K562 (cell line): ENCODE results near the gene PDE8B. TPM values are rescaled to one million over a fixed set of nuclear protein-coding genes. Genes with fewer than 3 reads are reported as not detected.

ENCODE experiments used
- ATAC-seq: fragments of 200-7000 bp; cut with Tn5 transposase; 3 replicates; pipeline ENCODE4 v1.9.1; 2020; ENCODE audit warnings: moderate library complexity
- BruUV-seq: library from RNA; stranded (reverse); fragments of 400-500 nt; replicated peaks from 2 replicates; lab custom pipeline; 2021; lab: Mats Ljungman, UMichigan
- CTCF ChIA-PET: fragments of 300-600 bp; formaldehyde crosslinking; extraction: SDS; loops from one replicate; lab custom pipeline; 2021; ENCODE audit warnings: low intra/inter-chr PET ratio; lab: Yijun Ruan, JAX
- POLR2A ChIA-PET: fragments of 300-600, 350-650 bp; sonication (Branson Sonifier 250); formaldehyde crosslinking; extraction: SDS; loops from one replicate; lab custom pipeline; 2021; ENCODE audit warnings: antibody characterized with exemption, inconsistent platforms; lab: Yijun Ruan, JAX
- DNase-seq, 4 experiments: peaks; one replicate each; pipeline versions ENCODE4 v3.0.0 to v3.0.0-alpha.2; 2011 to 2018; ENCODE audit warnings: low spot score in 3 of 4, mixed read lengths in 3 of 4; ENCODE audit errors: extremely low read depth in 1 of 4
- FAIRE-seq: peaks from 2 replicates; lab custom pipeline; 2011; peaks lifted over from hg19 to GRCh38; lab: Jason Lieb, UNC
- H2AFZ ChIP-seq: 2 replicates; pipeline ENCODE4 v1.6.0; 2011; ENCODE audit warnings: low read depth, low read length, control low read depth, inconsistent platforms
- H3K27ac ChIP-seq: fragments of 200-600 bp; 3 replicates; pipeline ENCODE4 v1.8.0; 2011; ENCODE audit warnings: low read depth, mild to moderate bottlenecking, control low read depth, inconsistent platforms, low read length, moderate library complexity, mixed read lengths; ENCODE audit errors: extremely low read depth
- H3K27me3 ChIP-seq, 2 experiments: fragments of 300-600 bp in 1 of 2; 2 replicates in 1 of 2; 3 replicates in 1 of 2; pipeline versions ENCODE4 v1.6.0 to v1.8.0; 2011; ENCODE audit warnings: inconsistent platforms in 2 of 2, low read length in 2 of 2, mild to moderate bottlenecking in 1 of 2, mixed read lengths in 1 of 2, moderate library complexity in 1 of 2; ENCODE audit not compliant: control insufficient read depth in 2 of 2, insufficient read depth in 2 of 2
- H3K36me3 ChIP-seq: fragments of 300-600 bp; 3 replicates; pipeline ENCODE4 v1.8.0; 2011; ENCODE audit warnings: mild to moderate bottlenecking, low read length, inconsistent platforms; ENCODE audit not compliant: control insufficient read depth, insufficient read depth
- H3K4me1 ChIP-seq, 2 experiments: fragments of 200-600 bp in 1 of 2; replicated peaks in 1 of 2; 2 replicates in 1 of 2; 3 replicates in 1 of 2; pipeline versions ENCODE4 v1.5.1 to v1.8.0; 2011; ENCODE audit warnings: inconsistent platforms in 2 of 2, low read length in 2 of 2, mild to moderate bottlenecking in 1 of 2, mixed read lengths in 1 of 2, moderate library complexity in 1 of 2; ENCODE audit not compliant: control insufficient read depth in 2 of 2, insufficient read depth in 2 of 2
- H3K4me2 ChIP-seq: 2 replicates; pipeline ENCODE4 v1.6.1; 2011; ENCODE audit warnings: low read length, control low read depth, inconsistent platforms, mixed read lengths; ENCODE audit not compliant: insufficient read depth
- H3K4me3 ChIP-seq: fragments of 200-600 bp; sonication (generic), shearing (Covaris generic); 2 replicates; pipeline ENCODE4 v1.5.1; 2016; ENCODE audit warnings: control low read depth, inconsistent platforms
- H3K79me2 ChIP-seq: fragments of 200-600 bp; 3 replicates; pipeline ENCODE4 v1.8.0; 2011; ENCODE audit warnings: low read length, inconsistent platforms; ENCODE audit not compliant: control insufficient read depth, insufficient read depth
- H3K9ac ChIP-seq, 2 experiments: 2 replicates each; pipeline versions ENCODE4 v1.6.0 to v1.6.1; 2011; ENCODE audit warnings: low read depth in 2 of 2, low read length in 2 of 2, control low read depth in 1 of 2, inconsistent platforms in 1 of 2, mild to moderate bottlenecking in 1 of 2, mixed read lengths in 1 of 2; ENCODE audit not compliant: insufficient read depth in 1 of 2
- H3K9me1 ChIP-seq: one replicate; pipeline ENCODE4 v1.6.0; 2011; ENCODE audit warnings: inconsistent platforms, mild to moderate bottlenecking, low read length, moderate library complexity; ENCODE audit not compliant: control insufficient read depth, insufficient read depth
- H3K9me3 ChIP-seq: replicated peaks from 2 replicates; pipeline ENCODE4 v1.5.1; 2011; ENCODE audit warnings: low read depth, low read length, inconsistent platforms; ENCODE audit not compliant: control insufficient read depth, insufficient read depth
- H4K20me1 ChIP-seq: replicated peaks from 2 replicates; pipeline ENCODE4 v1.6.1; 2011; ENCODE audit warnings: low read length, inconsistent platforms, mixed read lengths; ENCODE audit not compliant: control insufficient read depth, insufficient read depth
- FOXA3 ChIP-seq, 2 experiments: fragments of 450-650 bp in 1 of 2; sonication (generic) in 1 of 2; formaldehyde crosslinking; IDR thresholded peaks in 1 of 2; conservative IDR thresholded peaks in 1 of 2; 2 replicates each; pipeline versions ENCODE4 v1.4.0 to v1.8.0; 2020 to 2022; ENCODE audit warnings: mild to moderate bottlenecking in 2 of 2, missing genetic modification reagents in 1 of 2
- HOMEZ ChIP-seq: fragments of 250-450 bp; sonication (Bioruptor Pico); IDR thresholded peaks from 2 replicates; pipeline ENCODE4 v1.4.0; 2020; ENCODE audit warnings: mild to moderate bottlenecking, moderate library complexity
- RBM25 ChIP-seq: fragments of 200-400 bp; formaldehyde crosslinking; IDR thresholded peaks from 2 replicates; pipeline ENCODE4 v1.6.1; 2018; ENCODE audit warnings: low read length, low read depth, moderate library complexity; ENCODE audit not compliant: severe bottlenecking
- XRCC3 ChIP-seq: fragments of 450-650 bp; IDR thresholded peaks from 2 replicates; pipeline ENCODE4 v1.6.1; 2017; ENCODE audit warnings: mild to moderate bottlenecking, moderate library complexity
- ZFP36 ChIP-seq: fragments of 150-350 bp; IDR thresholded peaks from 2 replicates; pipeline ENCODE4 v1.6.1; 2018; ENCODE audit warnings: low read length, low read depth; ENCODE audit not compliant: partially characterized antibody
- ZNF655 ChIP-seq: fragments of 250-450 bp; sonication (Bioruptor Pico); IDR thresholded peaks from 2 replicates; pipeline ENCODE4 v1.5.0; 2021
- WGBS: fragments of 100-300 bp; shearing (Covaris generic); methylation state at CpG from one replicate; pipeline ENCODE4 v1.1.6; 2016; ENCODE audit warnings: low coverage, mixed read lengths; ENCODE audit not compliant: insufficient coverage; ENCODE audit errors: missing lambda C conversion rate; 5-methylcytosine and 5-hydroxymethylcytosine counted together
- in situ Hi-C: fragments of 300-500 bp; cut with MboI; formaldehyde crosslinking; loops from 4 replicates; pipeline ENCODE4 v1.15.0; 2018; ENCODE audit warnings: inconsistent platforms, mixed read lengths
- intact Hi-C: fragments of 100-400 bp; cut with micrococcal nuclease; formaldehyde crosslinking; loops from 2 replicates; pipeline ENCODE4 v1.14.2; 2022
- polyA plus RNA-seq, 8 experiments: library from polyadenylated mRNA; depleted of rRNA in 4 of 8; stranded (reverse) in 5 of 8; unstranded in 3 of 8; fragments of >200 nt; fragmentation: Nextera tagmentation in 2 of 8; fragmentation: Illumina TruSeq in 1 of 8; extraction: Ambion mirVana in 2 of 8; extraction: Trizol in 1 of 8; gene quantifications; 2 replicates each; pipeline versions ENCODE4 v1.2.1 to v1.2.3, GENCODE V29; 2011 to 2014; ENCODE audit warnings: inconsistent platforms in 1 of 8, missing spikeins in 1 of 8
- total RNA-seq, 7 experiments: library from RNA; depleted of rRNA in 6 of 7; stranded (reverse); fragments of >200 nt in 6 of 7; fragmentation: Illumina TruSeq in 2 of 7; extraction: Trizol in 2 of 7; gene quantifications; 2 replicates each; pipeline versions ENCODE4 v1.2.1 to v1.2.3, GENCODE V29; 2011 to 2021; ENCODE audit warnings: low replicate concordance in 1 of 7

The PDE8B gene
- total and polyA plus RNA-seq, 9 of the 15 experiments (the other 6 are each of a cell fraction or from before 2014, with no cell fraction given), result 0.15 to 0.28 TPM; not detected in 7

DNA sequence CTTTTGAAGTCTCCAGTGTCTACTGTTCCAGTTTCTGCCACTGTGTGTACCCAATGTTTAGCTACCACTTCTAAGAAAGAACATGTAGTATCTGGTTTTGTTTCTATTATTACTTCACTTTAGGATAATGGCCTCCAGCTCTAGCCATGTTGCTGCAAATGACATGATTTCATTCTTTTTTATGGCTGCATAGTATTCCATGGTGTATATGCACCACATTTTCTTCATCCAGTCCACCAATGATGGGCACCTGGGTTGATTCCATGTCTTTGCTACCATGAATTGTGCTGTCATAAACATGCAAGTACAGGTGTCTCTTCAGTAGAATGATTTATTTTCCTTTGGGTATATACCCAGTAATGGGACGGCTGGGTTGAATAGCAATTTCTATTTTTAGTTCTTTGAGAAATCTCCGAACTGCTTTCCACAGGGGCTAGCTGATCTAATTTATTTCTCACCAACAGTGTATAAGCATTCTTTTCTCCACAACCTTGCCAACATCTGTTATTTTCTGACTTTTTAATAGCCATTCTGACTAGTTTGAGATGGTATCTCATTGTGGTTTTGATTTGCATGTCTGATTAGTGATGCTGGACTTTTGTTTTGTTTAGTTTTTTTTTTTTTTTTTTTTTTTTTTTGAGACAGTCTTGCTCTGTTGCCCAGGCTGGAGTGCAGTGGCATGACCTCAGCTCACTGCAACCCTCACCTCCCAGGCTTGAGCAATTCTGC lies 212.7 kb downstream of the PDE8B start:
- no peak for ATAC-seq
- DNase-seq, result no peak
- no peak overlapping the region for H3K9ac ChIP-seq
- H3K9me1 ChIP-seq, result no peaks in the 10 kb centered on the region
- no peak overlapping the region for H2AFZ ChIP-seq
- intact Hi-C loops, result no loop called here
- FAIRE-seq, result no peak
- H3K27ac ChIP-seq, result no peak overlapping the region
- H3K9me3 ChIP-seq, result no peaks in the 10 kb centered on the region
- H3K4me2 ChIP-seq, result no peak overlapping the region
- ChIA-PET POLR2A (no interaction called here), CTCF (no interaction called here)
- no peak overlapping the region for H3K4me3 ChIP-seq
- no TSS peak for BruUV-seq
- peaks cover 3% of the 10 kb centered on the region; the same call in 1 of the 3 replicates for H3K36me3 ChIP-seq
- TF ChIP-seq ZFP36 (no peak), XRCC3 (no peak), FOXA3 (CRISPR knock-in tag; conservative IDR thresholded peaks at IDR 0.05 in 1 of 2, IDR thresholded peaks at IDR 0.05 in 1 of 2) (no peak), ZNF655 (CRISPR knock-in tag) (no peak), RBM25 (peak; percentile 22), HOMEZ (CRISPR knock-in tag) (no peak)
- no peaks in the 10 kb centered on the region for H3K4me1 ChIP-seq
- no peaks in the 10 kb centered on the region; the same call in 1 of the 2 replicates for H4K20me1 ChIP-seq
- in situ Hi-C loops, result no loop called here
- peaks cover 4 to 13% of the 10 kb centered on the region in 2 experiments; a peak in 3 of 5 replicates for H3K27me3 ChIP-seq
- WGBS, result 76% methylated on average over 2 of the region's 2 CpGs
- no peaks in the 10 kb centered on the region for H3K79me2 ChIP-seq
